ENCODE data around the gene ETV2.

Gene ETV2

GRCh38 chr19:35620001-35620400, 21.5 kb upstream of the ETV2 start:
- H3K27ac ChIP-seq = no peak overlapping the region
- DNase-seq (ENCODE audit: low read depth, low spot score) = no peak
- H3K4me3 ChIP-seq = no peak overlapping the region
- H3K9ac ChIP-seq (ENCODE audit: insufficient read length) = no peak overlapping the region
- H3K36me3 ChIP-seq (ENCODE audit: insufficient read depth, low read length) = no peaks in the 10 kb centered on the region; the same call in 1 of the 2 replicates
- H3K9me3 ChIP-seq (ENCODE audit: low read depth, low read length) = no peaks in the 10 kb centered on the region
- TF ChIP-seq FOXP2 (optimal IDR thresholded peaks at IDR 0.05; ENCODE audit: control extremely low read depth, extremely low read length, insufficient read depth) (no peak), EZH2 (IDR thresholded peaks at IDR 0.05) (no peak), POLR2AphosphoS5 (IDR thresholded peaks at IDR 0.05; ENCODE audit: borderline replicate concordance, low read depth, low read length) (no peak)

GRCh38 chr19:35621708-35622107, 19.8 kb upstream of the ETV2 start:
- no peak for DNase-seq (ENCODE audit: low read depth, low spot score)
- Histone ChIP-seq H3K9ac (ENCODE audit: insufficient read length) (no peak overlapping the region), H3K4me3 (no peak overlapping the region), H3K9me3 (ENCODE audit: low read depth, low read length) (no peaks in the 10 kb centered on the region), H3K36me3 (ENCODE audit: insufficient read depth, low read length) (no peaks in the 10 kb centered on the region; the same call in 1 of the 2 replicates), H3K27ac (no peak overlapping the region)
- no peak for TF ChIP-seq EZH2 (IDR thresholded peaks at IDR 0.05)
- no peak for TF ChIP-seq POLR2AphosphoS5 (IDR thresholded peaks at IDR 0.05; ENCODE audit: borderline replicate concordance, low read depth, low read length)
- no peak for TF ChIP-seq FOXP2 (optimal IDR thresholded peaks at IDR 0.05; ENCODE audit: control extremely low read depth, extremely low read length, insufficient read depth)

DNA sequence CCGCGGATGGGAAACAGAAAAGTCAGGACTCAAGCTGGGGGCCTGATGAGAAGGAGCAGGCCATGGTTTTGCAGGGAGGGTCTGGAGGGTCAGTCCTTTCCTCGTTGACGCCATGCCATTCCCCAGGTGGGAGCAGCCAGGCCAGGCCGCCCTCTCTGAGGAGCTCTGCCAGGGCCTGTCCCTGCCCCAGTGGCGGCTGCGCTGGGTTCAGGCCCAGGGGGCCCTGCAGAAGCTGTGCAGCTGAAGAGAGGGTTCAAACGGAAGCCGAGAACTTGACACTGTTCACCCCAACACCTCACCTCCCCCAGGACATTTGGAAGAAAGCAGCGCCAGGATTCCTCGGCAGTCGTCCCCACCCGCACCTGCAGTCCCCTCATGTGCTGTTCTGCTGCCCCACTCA, 18.8 kb upstream of the ETV2 start:
- Histone ChIP-seq H3K36me3 (ENCODE audit: insufficient read depth, low read length) (no peaks in the 10 kb centered on the region; the same call in 1 of the 2 replicates), H3K9ac (ENCODE audit: insufficient read length) (no peak overlapping the region), H3K27ac (no peak overlapping the region), H3K4me3 (no peak overlapping the region), H3K9me3 (ENCODE audit: low read depth, low read length) (no peaks in the 10 kb centered on the region)
- DNase-seq (ENCODE audit: low read depth, low spot score) = no peak
- TF ChIP-seq FOXP2 (optimal IDR thresholded peaks at IDR 0.05; ENCODE audit: control extremely low read depth, extremely low read length, insufficient read depth) (no peak), POLR2AphosphoS5 (IDR thresholded peaks at IDR 0.05; ENCODE audit: borderline replicate concordance, low read depth, low read length) (no peak), EZH2 (IDR thresholded peaks at IDR 0.05) (no peak)

- Histone ChIP-seq H3K4me3 (no peak overlapping the region), H3K9ac (ENCODE audit: insufficient read length) (no peak overlapping the region), H3K36me3 (ENCODE audit: insufficient read depth, low read length) (no peaks in the 10 kb centered on the region), H3K27ac (no peak overlapping the region), H3K9me3 (ENCODE audit: low read depth, low read length) (no peaks in the 10 kb centered on the region)
- no peak for DNase-seq (ENCODE audit: low read depth, low spot score)
- TF ChIP-seq FOXP2 (optimal IDR thresholded peaks at IDR 0.05; ENCODE audit: control extremely low read depth, extremely low read length, insufficient read depth) (no peak), POLR2AphosphoS5 (IDR thresholded peaks at IDR 0.05; ENCODE audit: borderline replicate concordance, low read depth, low read length) (no peak), EZH2 (IDR thresholded peaks at IDR 0.05) (no peak)
These were observed 18.1 kb upstream of the ETV2 start for GRCh38 chr19:35623327-35624010.

DNA sequence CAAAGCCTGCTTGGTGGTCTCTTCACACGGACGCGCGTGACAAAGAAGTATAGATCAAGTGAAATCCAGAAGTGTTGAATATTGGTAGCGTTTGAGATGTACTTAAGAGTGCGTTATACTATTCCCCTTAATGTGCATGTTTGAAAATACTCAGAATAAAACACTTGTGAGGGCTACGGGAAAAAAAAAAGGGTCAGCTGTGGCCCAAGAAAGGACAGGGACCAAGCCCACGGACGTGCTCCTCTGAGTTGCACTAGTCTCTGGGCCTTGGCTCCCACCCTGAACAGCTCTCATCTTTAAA, 13.3 kb upstream of the ETV2 start:
- Histone ChIP-seq H3K9me3 (ENCODE audit: low read depth, low read length) (no peaks in the 10 kb centered on the region), H3K9ac (ENCODE audit: insufficient read length) (peak overlapping the region; percentile 91), H3K4me3 (peak overlapping the region; percentile 96), H3K27ac (peak overlapping the region; percentile 74; the same call in 1 of the 2 replicates), H3K36me3 (ENCODE audit: insufficient read depth, low read length) (peaks cover 26% of the 10 kb centered on the region)
- DNase-seq (ENCODE audit: low read depth, low spot score) = no peak
- TF ChIP-seq EZH2 (IDR thresholded peaks at IDR 0.05) = no peak

- Histone ChIP-seq H3K4me3 (peak within 1 kb of the TSS; percentile 96), H3K27ac (peak within 1 kb of the TSS; percentile 74; the same call in 1 of the 2 replicates), H3K9me3 (ENCODE audit: low read depth, low read length) (no peaks in the 10 kb centered on the region), H3K36me3 (ENCODE audit: insufficient read depth, low read length) (peaks cover 31% of the 10 kb centered on the region), H3K9ac (ENCODE audit: insufficient read length) (peak within 1 kb of the TSS; percentile 94)
- peak; percentile 97 for DNase-seq (ENCODE audit: low read depth, low spot score)
- TF ChIP-seq FOXP2 (optimal IDR thresholded peaks at IDR 0.05; ENCODE audit: control extremely low read depth, extremely low read length, insufficient read depth) (no peak), EZH2 (IDR thresholded peaks at IDR 0.05) (no peak), POLR2AphosphoS5 (IDR thresholded peaks at IDR 0.05; ENCODE audit: borderline replicate concordance, low read depth, low read length) (peak; percentile 77; the same call in 1 of the 2 replicates)
These were observed 12.8 kb upstream of the ETV2 start, which contains the start of gene RBM42 for GRCh38 chr19:35628565-35629331. TSS of gene RBM42 (plus strand) at chr19:35629036. CDS start at chr19:35629154, 118 bp downstream.

DNA sequence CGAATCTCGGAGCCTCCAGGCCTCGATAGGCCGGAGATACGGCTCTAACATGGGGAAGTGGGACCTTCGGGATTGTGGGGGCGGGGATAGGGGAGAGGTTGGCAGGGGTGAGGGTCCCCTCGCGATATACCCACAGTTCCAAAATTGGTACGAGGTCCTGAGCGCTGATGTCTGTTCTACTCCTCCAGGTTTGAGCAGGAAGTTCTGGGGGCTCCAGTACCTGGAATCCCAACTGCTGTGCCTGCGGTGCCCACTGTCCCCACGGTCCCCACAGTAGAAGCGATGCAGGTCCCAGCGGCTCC, 12.3 kb upstream of the ETV2 start:
- Histone ChIP-seq H3K36me3 (ENCODE audit: insufficient read depth, low read length) (peaks cover 36% of the 10 kb centered on the region), H3K4me3 (peak overlapping the region; percentile 96), H3K9ac (ENCODE audit: insufficient read length) (peak overlapping the region; percentile 94), H3K27ac (no peak overlapping the region), H3K9me3 (ENCODE audit: low read depth, low read length) (no peaks in the 10 kb centered on the region)
- no peak for DNase-seq (ENCODE audit: low read depth, low spot score)
- TF ChIP-seq EZH2 (IDR thresholded peaks at IDR 0.05) (no peak), POLR2AphosphoS5 (IDR thresholded peaks at IDR 0.05; ENCODE audit: borderline replicate concordance, low read depth, low read length) (no peak), FOXP2 (optimal IDR thresholded peaks at IDR 0.05; ENCODE audit: control extremely low read depth, extremely low read length, insufficient read depth) (no peak)

GRCh38 chr19:35633727-35634440, 7.7 kb upstream of the ETV2 start:
- H3K36me3 ChIP-seq (ENCODE audit: insufficient read depth, low read length) = peaks cover 59% of the 10 kb centered on the region
- no peak overlapping the region for H3K4me3 ChIP-seq
- no peak overlapping the region for H3K9ac ChIP-seq (ENCODE audit: insufficient read length)
- DNase-seq (ENCODE audit: low read depth, low spot score) = no peak
- TF ChIP-seq EZH2 (IDR thresholded peaks at IDR 0.05) = no peak
- H3K9me3 ChIP-seq (ENCODE audit: low read depth, low read length) = no peaks in the 10 kb centered on the region
- H3K27ac ChIP-seq = no peak overlapping the region

Measured in SK-N-MC (cell line).